Left ventricle myocardium superior (tissue), 1 donor: ENCODE measurements around the gene GNPTAB. TPM values are rescaled to one million over a fixed set of nuclear protein-coding genes. Genes with fewer than 3 reads are reported as not detected.
"Not testable (repeated sequence)": the region's sequence is repeated elsewhere in the genome, so short reads cannot be mapped to it uniquely, and the experiment has no call there.

Source experiments
- ATAC-seq: fragments of 200-7000 bp; cut with Tn5 transposase; one replicate; pipeline ENCODE4 v1.9.1; 2020; ENCODE audit warnings: mild to moderate bottlenecking, moderate library complexity
- DNase-seq: peaks from one replicate; pipeline ENCODE4 v3.0.0-alpha.2; 2020
- intact Hi-C: fragments of 100-400 bp; cut with micrococcal nuclease; formaldehyde crosslinking; loops from one replicate; pipeline ENCODE4 v1.11.0; 2022
- total RNA-seq: library from RNA; stranded (reverse); fragmentation: NEBNext Ultra II Directional; extraction: Animal tissue kit (Norgen Biotek cat#: 25700); gene quantifications from one replicate; pipeline ENCODE4 v1.2.1, GENCODE V29; 2021
- donor health status: DM: no; HTN: yes; CAD: no; lungs with severe emphysema.

Gene GNPTAB
- total RNA-seq, 1 donor from 2014 or later: 47.8 TPM

DNA sequence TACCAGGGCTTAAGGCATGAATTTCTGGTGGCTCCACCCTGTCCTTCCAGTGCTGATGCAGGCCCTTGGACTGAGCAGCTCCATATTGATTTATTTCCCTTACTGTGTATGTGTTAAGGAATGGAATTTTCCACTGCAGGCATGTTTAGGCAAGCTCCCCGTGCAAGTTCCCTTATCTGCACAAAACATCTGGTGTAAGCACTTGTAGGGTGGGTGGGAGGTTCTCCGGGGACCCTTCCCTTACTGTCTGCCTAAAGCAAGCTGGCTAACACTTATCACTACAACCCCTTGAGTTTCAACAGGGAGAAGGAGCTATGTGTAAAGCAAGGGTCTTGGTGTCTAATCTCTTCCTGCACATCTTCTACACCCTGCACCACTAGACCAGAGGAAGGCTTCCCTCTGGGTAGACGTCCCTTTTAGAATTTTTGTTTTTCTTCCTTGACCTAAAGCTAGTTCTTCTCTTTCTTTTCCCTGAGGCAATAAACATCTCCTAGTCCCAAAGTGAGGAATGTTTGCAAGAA, 24.7 kb upstream of the GNPTAB start:
- ATAC-seq (peak; percentile 18), DNase-seq (no peak)
- intact Hi-C loops: no loop called here

DNA sequence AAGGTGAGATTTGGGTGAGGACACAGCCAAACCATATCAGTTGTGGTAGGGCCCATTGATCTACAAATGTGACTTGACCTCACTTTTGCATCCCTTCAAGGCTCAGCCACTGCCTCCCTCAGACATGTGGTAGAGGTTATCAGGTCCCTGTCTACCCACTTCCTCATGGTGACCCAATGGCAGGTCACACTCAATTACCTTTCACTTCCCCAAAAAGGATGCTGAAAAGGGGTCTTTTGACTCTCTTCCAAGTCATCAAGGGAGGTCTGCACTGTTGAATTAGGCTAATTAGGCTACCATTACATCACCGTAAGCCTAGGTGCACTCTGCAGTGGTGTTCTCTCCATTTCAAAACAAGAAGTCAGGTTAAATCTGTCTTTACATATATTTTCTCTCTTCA, 24.0 kb upstream of the GNPTAB start:
- ATAC-seq (no peak), DNase-seq (no peak)
- intact Hi-C loops: no loop called here

DNA sequence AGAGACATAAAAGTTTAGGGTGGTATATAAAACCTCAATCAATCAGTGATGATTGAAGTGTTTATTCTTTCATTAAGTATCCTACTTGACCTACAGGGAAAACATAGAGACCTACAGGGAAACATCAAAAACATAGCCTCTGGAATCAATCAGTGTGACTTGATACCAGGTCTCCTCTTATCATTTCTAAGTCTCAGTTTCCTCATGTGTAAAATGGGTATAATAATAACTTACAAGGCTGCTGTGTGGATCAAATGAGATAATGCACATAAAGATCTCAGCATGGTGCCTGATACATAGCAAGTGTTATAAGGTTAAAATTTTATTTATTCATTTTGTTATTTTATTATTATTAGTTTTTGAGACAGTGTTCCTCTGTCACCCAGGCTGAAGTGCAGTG, 22.2 kb upstream of the GNPTAB start:
- ATAC-seq: no peak
- no peak for DNase-seq
- intact Hi-C loops: no loop called here

DNA sequence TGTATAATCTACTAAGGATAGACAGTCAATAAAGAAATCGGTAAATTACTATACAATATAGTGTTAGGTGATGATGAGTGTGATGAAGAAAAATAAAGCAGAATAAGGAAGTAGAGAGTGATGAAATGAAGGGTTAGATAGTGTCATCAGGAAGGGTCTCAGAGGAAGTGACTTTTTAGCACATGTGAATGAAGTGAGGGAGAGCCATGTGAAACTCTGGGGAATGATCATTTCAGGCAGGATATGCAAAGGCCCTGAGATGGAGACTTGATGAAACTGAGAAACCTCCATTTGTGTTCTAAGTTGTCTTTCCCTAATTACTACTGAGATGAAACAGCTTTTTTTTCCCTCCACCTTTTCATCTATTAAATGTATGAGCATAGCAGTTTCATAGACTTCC, 19.4 kb upstream of the GNPTAB start:
- ATAC-seq (no peak), DNase-seq (no peak)
- intact Hi-C loops: no loop called here

DNA sequence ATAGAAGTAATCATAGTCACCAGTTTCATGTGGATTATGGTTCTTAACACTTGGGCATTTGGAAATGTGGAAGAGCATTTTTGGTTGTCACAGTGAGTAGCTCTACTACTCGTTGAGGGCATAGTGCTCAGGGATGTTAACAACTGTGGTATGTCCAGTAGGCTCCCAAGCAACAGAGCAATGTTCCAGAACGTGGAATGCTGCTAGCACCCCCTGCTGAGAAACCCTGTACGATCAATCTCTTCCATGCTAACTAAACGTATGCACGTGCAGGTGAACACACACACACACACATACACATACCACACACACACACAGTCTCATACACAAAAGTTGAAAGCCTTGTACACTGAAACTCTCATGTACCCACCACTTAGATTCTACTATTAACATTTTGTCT, 16.6 kb upstream of the GNPTAB start:
- no peak for DNase-seq
- no peak for ATAC-seq
- intact Hi-C loops: no loop called here

DNA sequence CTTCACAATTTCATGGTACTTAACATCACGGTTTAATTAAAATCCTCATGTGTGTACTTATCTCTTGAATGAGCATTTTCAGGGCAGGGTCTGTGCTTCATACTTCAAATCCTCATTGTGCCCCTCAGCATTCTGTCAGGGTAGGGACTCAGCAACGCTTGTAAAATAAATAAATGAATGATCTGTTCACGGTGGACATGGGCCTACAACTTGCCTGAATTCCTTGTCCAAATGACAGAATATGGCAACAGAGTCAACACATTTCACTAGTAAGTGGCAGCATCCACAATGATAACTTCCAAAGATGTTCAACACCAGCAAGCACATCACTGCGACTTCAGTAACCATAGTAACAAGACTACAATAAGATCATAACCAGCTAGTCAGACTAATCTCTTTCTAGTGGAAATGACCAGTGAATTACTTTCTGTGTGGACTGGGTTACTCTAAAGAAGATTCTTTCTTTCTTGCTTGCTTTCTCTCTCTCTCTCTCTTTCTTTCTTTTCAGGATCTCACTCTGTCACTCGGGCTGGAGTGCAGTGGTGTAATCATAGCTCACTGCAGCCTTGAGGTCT, 14.5 kb upstream of the GNPTAB start:
- no peak for ATAC-seq
- intact Hi-C loops: no loop called here
- no peak for DNase-seq

DNA sequence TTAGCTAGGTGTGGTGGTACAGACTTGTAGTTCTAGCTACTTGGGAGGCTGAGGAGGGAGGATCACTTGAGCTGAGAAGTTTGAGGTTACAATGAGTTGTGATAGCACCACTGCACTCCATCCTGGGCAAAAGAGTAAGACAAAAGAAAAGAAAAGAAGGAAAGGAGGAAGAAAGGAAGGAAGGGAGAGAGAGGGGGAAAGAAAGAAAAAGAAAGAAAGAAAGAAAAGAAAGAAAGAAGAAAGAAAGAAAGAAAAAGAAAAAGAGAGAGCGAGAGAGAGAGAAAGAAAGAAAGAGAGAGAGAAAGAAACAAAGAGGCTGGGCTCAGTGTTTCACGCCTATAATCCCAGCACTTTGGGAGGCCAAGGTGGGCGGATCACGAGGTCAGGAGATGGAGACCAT, 10.3 kb upstream of the GNPTAB start:
- DNase-seq (no peak), ATAC-seq (no peak)
- intact Hi-C loops: no loop called here

DNA sequence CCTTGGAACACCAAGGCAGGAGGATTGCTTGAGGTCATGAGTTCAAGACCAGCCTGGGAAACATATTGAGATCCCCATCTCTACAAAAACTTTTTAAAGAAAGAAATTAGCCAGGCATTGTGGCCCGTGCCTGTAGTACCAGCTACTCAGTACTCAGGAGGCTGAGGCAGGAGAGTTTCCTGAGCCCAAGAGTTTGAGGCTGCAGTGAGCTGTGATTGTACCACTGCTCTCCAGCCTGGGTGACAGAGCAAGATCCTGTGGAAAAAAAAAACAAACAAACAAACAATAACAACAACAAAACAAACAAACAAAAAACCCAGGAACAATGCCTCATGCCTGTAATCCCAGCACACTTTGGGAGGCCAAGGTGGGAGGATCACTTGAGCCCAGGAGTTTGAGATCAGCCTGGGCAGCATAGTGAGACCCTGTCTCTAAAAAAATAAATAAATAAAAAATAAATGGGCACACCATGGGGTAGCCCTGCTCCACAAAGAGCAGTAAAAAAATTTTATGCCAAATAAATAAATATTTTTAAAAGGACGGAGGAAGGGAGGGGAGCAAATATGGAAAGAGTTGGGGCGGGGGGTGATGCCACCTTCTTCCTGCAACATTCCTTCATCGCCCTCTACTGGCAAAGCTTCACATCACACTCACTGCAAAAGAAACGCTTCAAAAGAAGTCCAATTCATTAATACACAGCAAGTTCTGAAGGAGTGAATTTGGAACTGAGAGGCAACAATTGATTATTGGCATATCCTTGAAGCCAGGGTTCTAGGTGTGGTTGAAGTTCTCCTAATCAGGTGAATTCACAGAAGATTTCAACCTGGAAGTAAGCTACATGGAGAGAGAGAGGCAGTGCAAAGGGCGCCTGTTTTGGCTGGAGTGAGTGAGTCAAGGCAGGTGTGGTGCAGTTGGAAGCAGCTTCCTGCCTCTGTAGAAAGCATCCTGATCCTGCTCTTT, 8.8 kb upstream of the GNPTAB start:
- intact Hi-C loops: no loop called here
- DNase-seq (no peak), ATAC-seq (peak; percentile 74)

DNA sequence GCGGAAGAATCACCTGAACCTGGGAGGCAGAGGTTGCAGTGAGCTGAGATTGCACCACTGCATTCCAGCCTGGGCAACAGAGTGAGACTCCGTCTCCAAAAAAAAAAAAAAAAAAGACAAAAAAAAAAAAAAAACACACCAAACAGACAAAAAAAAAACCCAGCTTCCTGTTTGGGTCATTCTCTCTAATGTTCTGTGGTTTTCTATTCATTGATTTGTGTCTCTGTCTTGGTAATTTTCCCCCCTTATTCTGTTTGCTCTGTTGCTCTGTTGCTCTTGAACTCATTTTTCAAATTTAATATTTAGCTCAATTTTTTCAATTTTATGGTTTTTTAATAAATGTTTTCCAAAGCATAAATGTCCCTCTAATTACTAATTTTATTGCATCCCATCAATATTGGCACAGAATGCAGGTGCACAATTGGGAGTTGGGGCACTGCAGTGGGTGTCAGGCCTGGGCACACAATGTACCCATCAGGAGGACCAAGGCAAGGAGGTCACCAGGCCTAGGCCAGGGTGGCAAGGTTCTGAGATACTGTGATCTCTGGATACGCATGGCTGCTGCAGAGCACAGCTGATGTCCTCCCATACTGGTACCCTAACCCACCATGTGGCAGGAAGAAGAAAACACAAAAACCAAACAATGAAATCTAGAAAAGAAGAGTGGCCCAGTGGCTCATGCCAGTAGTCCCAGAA, 8.0 kb upstream of the GNPTAB start:
- intact Hi-C loops: no loop called here
- ATAC-seq (no peak), DNase-seq (no peak)

DNA sequence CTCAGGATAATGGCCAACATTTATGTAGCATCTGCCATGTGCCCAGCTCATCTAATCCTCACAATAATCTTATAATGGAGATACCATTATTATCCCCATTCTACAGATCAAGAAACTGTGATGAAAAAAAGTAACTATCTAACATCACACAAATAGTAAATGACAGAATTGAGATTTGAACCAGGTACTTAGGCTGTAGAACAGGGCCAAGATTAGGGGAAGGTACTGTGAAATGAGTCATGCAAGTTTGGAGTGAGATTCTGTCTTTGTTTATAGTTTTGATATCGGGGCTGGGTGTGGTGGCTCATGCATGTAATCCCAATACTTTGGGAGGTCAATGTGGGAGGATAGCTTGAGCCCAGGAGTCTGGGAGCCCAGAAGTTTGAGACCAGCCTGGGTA, 1.3 kb upstream of the GNPTAB start:
- DNase-seq (no peak), ATAC-seq (no peak)
- intact Hi-C loops: loop anchor here (5.0 kb wide), 1 partner anchor 60 kb away; no protein-coding TSS in a partner anchor

DNA sequence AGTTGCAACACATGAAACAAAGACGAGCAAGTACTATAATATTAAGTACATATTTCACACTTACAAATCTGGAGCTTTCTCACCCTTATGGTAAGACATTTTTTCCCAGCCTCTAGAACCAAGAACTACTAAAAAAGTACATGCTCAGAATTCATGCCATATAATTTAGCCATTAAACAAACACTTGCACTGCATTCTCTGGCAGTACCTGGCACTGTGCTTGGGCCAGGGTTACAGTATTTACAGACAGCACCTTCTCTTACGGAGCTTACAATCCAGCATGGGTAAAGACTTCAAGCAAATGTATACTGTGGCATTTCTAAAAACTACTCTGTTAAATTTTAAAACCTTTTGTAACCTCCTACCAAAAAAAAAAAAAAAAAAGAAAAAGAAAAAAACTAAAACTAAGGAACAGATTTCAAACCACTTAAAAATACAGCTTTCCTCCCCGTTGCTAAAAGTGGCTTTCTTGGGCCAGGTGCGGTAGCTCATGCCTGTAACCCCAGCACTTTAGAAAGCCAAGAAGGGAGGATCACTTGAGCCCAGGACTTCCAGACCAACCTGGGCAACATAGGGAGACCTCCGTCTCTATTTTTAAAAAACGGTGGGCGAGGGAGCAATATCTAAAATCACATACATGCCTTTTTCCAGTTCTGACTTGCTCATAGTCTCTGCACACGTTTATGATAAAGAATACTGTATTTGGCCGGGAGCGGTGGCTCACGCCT, 956 bp downstream of the GNPTAB start:
- intact Hi-C loops: loop anchor here (5.0 kb wide), 2 partner anchors 48 to 58 kb away; no protein-coding TSS in a partner anchor
- DNase-seq: no peak
- peak; percentile 20 for ATAC-seq

DNA sequence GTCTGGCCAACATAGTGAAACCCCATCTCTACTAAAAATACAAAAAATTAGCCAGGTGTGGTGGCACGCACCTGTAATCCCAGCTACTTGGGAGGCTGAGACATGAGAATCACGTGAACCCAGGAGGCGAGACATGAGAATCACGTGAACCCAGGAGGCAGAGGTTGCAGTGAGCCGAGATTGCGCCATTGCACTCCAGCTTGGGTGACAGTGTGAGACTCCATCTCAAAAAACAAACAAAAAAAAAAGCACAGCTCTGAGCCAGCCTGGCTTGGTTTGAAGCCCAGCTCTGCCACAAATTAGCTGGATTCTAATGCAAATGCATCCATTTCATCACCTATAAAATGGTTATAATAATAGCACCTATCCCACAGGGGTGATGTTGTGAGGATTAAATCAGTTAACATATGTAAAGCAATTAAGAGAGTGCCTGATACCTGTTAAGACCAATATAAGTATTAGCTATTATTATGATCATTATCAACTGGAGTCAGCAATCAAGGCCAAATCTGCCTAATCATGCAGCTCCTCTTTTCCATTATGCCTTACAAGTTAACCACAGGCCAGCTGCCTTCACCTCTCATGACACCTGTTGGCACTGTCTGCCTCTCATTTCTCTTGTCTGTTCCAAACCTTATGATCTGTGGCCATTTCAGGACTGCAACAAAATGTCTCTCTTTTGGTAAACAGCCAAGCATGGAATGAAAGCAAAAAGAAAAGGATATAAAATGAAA, 2.1 kb downstream of the GNPTAB start:
- intact Hi-C loops: loop anchor here (5.0 kb wide), 1 partner anchor 46 kb away; no protein-coding TSS in a partner anchor
- DNase-seq: no peak
- ATAC-seq: no peak

DNA sequence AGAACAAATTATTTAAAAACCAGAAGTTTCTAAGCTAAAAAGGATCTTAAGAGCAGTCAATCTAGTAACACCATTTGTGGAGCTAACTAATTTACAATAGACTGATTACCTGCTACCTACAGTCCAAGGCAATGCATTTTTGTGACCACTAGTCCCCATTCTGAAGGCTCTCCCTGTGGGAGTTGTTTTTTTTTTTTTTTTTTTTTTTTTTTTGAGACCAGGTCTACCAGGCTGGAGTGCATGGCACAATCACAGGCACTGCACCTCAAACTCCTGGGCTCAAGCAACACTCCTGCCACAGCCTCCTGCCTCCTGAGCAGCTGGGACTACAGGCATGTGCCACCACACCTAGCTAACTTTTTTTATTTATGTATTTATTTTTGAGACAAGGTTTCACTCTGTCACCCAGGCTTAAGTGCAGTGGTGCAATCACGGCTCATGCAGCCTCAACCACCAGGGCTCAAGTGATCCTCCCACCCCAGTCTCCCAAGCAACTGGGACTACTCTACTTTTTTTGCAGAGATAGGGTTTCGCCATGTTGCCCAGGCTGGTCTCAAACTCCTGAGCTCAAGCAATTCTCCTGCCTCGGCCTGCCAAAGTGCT, 3.9 kb downstream of the GNPTAB start:
- intact Hi-C loops: loop anchor here (5.0 kb wide), 1 partner anchor 45 kb away; no protein-coding TSS in a partner anchor
- ATAC-seq: no peak
- no peak for DNase-seq

DNA sequence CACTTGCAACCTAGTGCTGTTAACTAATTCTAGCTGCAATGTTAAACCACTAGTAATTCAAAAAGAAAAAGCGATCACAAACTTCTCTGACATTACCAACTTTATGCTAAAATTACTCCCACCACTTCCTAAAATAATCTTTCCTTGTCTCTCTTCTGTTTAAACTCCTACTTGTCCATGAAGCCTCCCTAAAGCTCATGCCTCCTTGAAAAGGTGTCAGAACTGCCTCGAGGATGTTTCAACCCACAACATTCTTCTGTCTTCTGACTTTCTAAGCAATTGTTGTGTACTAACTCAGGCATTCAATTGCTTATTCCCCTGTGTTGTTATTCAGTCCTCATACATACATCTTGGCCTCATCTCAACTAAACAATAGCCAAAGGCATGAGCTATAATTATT, 5.9 kb downstream of the GNPTAB start:
- ATAC-seq: no peak
- DNase-seq: no peak
- intact Hi-C loops: loop anchor here (5.0 kb wide), 1 partner anchor 43 kb away; no protein-coding TSS in a partner anchor

DNA sequence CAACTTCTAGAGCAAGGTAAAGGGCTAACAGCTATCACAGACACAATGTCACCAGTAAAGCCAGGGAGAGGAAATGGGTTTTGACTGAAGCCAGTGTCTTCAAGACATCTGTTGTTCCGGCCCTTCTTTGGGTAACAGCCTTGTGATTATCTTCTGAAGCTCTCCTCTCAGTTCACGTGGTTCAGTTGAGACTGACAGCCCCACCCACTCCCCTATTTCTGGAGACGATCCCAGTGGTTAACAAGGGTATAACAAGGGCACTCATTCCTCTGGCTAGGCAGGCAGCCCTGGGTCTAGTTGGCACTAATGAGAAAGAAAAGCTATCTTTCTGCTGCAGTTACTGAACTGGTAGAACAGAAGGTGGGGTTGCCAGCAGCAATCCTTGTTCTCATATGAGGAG, 6.9 kb downstream of the GNPTAB start:
- DNase-seq: peak; percentile 63
- ATAC-seq: peak; percentile 96
- intact Hi-C loops: no loop called here

DNA sequence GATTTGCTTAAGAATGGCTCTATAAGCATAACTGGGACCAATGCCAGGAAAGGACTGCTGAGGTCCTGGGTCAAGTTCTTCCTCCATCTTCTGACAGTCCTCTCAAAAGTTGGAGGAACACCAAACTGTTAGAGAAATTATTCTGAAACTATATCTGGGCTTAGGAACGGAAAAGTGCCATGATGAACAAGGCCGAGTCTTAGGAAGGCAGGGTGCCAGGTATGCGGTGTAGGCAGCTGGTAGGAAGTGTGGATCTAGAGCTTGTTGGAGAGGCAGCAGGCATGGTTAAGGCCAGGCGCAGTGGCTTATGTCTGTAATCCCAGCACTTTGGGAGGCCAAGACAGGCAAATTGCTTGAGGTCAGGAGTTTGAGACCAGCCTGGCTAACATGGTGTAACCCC, 7.7 kb downstream of the GNPTAB start:
- no peak for DNase-seq
- intact Hi-C loops: no loop called here
- ATAC-seq: peak; percentile 25

DNA sequence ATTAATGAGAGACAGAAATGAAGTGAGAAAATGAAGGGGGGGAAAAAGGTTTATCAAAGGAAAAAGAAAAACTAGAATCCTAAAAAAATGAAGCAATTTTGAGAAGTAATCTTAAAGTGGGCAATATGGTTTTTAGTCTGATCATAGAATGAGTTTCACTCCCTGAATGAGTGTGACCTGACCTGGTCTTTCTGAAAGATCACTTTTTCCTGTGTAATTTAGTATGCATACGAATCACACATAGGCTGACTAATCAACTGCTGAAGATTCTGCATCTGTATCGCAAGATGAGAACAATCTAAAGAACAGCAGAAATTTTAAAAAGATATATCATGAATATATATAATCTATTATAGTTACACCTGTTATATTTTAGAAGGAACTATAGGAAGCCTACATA, 11.3 kb downstream of the GNPTAB start:
- DNase-seq (no peak), ATAC-seq (no peak)
- intact Hi-C loops: no loop called here

DNA sequence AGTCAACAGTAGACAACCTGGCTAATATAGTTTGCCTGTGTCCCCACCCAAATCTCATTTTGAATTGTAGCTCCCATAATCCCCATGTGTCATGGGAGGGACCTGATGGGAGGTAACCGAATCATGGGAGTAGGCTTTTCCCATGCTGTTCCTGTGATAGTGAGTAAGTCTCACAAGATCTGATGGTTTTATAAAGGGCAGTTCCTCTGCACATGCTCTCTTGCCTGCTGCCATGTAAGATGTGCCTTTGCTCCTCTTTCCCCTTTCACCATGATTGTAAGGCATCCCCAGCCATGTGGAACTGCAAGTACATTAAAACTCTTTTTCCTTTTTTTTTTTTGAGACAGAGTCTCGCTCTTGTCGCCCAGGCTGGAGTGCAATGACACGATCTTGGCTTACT, 12.1 kb downstream of the GNPTAB start:
- intact Hi-C loops, ATAC-seq, DNase-seq: not testable (repeated sequence)
